ENCODE data around the gene MYH6. TPM values are rescaled to one million over a fixed set of nuclear protein-coding genes. Genes with fewer than 3 reads are reported as not detected.

Gene MYH6
- total and polyA plus RNA-seq, 2 of the 13 experiments (the other 11 are each of a cell fraction or from before 2014, with no cell fraction given), result 0.01 TPM; not detected in 1

DNA sequence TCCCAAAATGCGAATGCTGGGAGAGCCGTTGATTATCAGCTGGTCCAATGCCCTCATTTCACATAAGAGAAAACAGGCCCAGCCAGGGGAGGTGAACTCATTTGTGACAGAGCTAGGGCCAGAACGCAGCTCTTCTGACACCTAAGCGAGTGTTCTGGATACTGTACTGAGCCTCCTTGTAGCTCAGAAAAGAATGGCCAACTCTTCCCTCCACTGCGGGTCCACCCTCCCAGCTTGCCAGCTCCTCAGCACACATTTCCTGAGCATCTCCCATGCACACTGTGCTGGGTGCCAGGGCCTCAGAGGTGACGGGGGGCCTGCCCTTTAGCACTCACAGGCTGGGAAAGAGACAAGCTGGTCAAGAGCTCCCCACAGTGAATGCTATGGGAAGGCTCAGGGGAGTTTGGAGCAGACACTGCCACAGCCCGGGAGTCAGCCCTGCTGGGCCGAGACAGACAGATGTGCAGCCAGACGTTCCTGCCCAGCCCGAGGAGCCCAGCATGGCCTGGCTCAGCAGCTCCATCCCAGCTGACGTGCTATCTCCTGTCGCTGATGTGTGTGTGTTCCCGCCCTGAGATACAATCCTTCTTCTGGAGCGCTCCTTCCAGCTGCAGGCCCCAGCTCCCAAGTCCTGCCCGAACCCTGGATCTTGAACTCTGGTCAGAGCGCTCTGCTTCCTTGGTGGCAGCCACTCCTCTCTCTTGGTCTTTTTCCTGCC lies 27.7 kb downstream of the MYH6 start:
- Histone ChIP-seq H3K4me1 (ENCODE audit: insufficient read depth, low read length) (no peaks in the 10 kb centered on the region), H3K4me2 (ENCODE audit: low read depth, low read length) (no peak overlapping the region), H3K9me3 (ENCODE audit: low read length) (no peaks in the 10 kb centered on the region), H4K20me1 (ENCODE audit: insufficient read depth, low read length) (no peaks in the 10 kb centered on the region), H2AFZ (ENCODE audit: low read length) (no peak overlapping the region), H3K27me3 (ENCODE audit: control insufficient read depth in 1 of 2, insufficient read depth in 2 of 2, low read length in 2 of 2) (peaks cover 26 to 91% of the 10 kb centered on the region in 2 experiments), H3K4me3 (replicated peaks in 1 of 3; ENCODE audit: insufficient read depth in 1 of 3, low read depth in 2 of 3, low read length in 3 of 3) (no peak overlapping the region), H3K27ac (ENCODE audit: extremely low read length, insufficient read depth, low read length) (no peak overlapping the region), H3K36me3 (replicated peaks in 1 of 2; ENCODE audit: control insufficient read depth in 1 of 2, insufficient read depth in 2 of 2, low read length in 2 of 2) (no peaks in the 10 kb centered on the region), H3K79me2 (ENCODE audit: insufficient read depth, low read length) (no peaks in the 10 kb centered on the region), H3K9ac (ENCODE audit: insufficient read depth, low read depth, low read length) (no peak overlapping the region)
- BruUV-seq (replicated peaks), result no TSS peak
- FAIRE-seq (no peak), DNase-seq (ENCODE audit: low spot score) (no peak), ATAC-seq (peak; percentile 13)
- intact Hi-C loops (cut with micrococcal nuclease; ENCODE audit: unreplicated experiment) (loop anchor here (1.0 to 5.0 kb wide), 3 partner anchors 52 to 258 kb away; no protein-coding TSS in a partner anchor), in situ Hi-C loops (cut with HindIII; ENCODE audit: extremely low pct_ligation_motif_present, low pct_unique_long_range_greater_than_20kb) (no loop called here)
- 28% methylated on average over 16 of the region's 16 CpGs for WGBS (ENCODE audit: low lambda C conversion rate)
- POLR2A ChIA-PET, result interaction anchor here (0.6 to 1.4 kb wide), 5 partner anchors 20 to 284 kb away, joined by 3 to 16 read pairs (median 3); partner anchors contain the start of gene PABPN1
- CTCF ChIA-PET (ENCODE audit: low intra/inter-chr PET ratio, low total read pairs), result interaction anchor here (0.9 to 5.9 kb wide), 7 partner anchors 22 to 260 kb away, joined by 3 to 111 read pairs (median 4); no protein-coding TSS in a partner anchor
- no peak for TF ChIP-seq ZNF747 (CRISPR knock-in tag; IDR thresholded peaks at IDR 0.05; ENCODE audit: borderline replicate concordance)
- TF ChIP-seq NFATC3 (CRISPR knock-in tag; IDR thresholded peaks at IDR 0.05), result no peak
- TF ChIP-seq, protein P1, sequence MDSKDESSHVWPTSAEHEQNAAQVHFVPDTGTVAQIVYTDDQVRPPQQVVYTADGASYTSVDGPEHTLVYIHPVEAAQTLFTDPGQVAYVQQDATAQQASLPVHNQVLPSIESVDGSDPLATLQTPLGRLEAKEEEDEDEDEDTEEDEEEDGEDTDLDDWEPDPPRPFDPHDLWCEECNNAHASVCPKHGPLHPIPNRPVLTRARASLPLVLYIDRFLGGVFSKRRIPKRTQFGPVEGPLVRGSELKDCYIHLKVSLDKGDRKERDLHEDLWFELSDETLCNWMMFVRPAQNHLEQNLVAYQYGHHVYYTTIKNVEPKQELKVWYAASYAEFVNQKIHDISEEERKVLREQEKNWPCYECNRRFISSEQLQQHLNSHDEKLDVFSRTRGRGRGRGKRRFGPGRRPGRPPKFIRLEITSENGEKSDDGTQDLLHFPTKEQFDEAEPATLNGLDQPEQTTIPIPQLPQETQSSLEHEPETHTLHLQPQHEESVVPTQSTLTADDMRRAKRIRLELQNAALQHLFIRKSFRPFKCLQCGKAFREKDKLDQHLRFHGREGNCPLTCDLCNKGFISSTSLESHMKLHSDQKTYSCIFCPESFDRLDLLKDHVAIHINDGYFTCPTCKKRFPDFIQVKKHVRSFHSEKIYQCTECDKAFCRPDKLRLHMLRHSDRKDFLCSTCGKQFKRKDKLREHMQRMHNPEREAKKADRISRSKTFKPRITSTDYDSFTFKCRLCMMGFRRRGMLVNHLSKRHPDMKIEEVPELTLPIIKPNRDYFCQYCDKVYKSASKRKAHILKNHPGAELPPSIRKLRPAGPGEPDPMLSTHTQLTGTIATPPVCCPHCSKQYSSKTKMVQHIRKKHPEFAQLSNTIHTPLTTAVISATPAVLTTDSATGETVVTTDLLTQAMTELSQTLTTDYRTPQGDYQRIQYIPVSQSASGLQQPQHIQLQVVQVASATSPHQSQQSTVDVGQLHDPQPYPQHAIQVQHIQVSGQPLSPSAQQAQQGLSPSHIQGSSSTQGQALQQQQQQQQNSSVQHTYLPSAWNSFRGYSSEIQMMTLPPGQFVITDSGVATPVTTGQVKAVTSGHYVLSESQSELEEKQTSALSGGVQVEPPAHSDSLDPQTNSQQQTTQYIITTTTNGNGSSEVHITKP (CRISPR knock-in tag; IDR thresholded peaks at IDR 0.05; ENCODE audit: low read depth), result no peak
- TF ChIP-seq, protein P2, sequence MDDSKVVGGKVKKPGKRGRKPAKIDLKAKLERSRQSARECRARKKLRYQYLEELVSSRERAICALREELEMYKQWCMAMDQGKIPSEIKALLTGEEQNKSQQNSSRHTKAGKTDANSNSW (CRISPR knock-in tag; IDR thresholded peaks at IDR 0.05; ENCODE audit: borderline replicate concordance), result no peak
- TF ChIP-seq HMG20A (CRISPR knock-in tag; IDR thresholded peaks at IDR 0.05; ENCODE audit: borderline replicate concordance), result no peak
- TF ChIP-seq, protein P3, sequence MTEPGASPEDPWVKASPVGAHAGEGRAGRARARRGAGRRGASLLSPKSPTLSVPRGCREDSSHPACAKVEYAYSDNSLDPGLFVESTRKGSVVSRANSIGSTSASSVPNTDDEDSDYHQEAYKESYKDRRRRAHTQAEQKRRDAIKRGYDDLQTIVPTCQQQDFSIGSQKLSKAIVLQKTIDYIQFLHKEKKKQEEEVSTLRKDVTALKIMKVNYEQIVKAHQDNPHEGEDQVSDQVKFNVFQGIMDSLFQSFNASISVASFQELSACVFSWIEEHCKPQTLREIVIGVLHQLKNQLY (CRISPR knock-in tag; IDR thresholded peaks at IDR 0.05), result no peak
- TF ChIP-seq NFRKB (IDR thresholded peaks at IDR 0.05), result no peak
- TF ChIP-seq TOPORS (CRISPR knock-in tag; IDR thresholded peaks at IDR 0.05), result no peak
- TF ChIP-seq ZNF501 (CRISPR knock-in tag; IDR thresholded peaks at IDR 0.05), result 0 out of 2 replicates have a peak, but pooled peaks have one; percentile 8
- TF ChIP-seq, protein P4, sequence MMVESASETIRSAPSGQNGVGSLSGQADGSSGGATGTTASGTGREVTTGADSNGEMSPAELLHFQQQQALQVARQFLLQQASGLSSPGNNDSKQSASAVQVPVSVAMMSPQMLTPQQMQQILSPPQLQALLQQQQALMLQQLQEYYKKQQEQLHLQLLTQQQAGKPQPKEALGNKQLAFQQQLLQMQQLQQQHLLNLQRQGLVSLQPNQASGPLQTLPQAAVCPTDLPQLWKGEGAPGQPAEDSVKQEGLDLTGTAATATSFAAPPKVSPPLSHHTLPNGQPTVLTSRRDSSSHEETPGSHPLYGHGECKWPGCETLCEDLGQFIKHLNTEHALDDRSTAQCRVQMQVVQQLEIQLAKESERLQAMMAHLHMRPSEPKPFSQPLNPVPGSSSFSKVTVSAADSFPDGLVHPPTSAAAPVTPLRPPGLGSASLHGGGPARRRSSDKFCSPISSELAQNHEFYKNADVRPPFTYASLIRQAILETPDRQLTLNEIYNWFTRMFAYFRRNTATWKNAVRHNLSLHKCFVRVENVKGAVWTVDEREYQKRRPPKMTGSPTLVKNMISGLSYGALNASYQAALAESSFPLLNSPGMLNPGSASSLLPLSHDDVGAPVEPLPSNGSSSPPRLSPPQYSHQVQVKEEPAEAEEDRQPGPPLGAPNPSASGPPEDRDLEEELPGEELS (CRISPR knock-in tag; IDR thresholded peaks at IDR 0.05), result no peak
- no peak for TF ChIP-seq RCOR2 (CRISPR knock-in tag; IDR thresholded peaks at IDR 0.05)
- TF ChIP-seq NRL (CRISPR knock-in tag; IDR thresholded peaks at IDR 0.05; ENCODE audit: borderline replicate concordance), result 0 out of 2 replicates have a peak, but pooled peaks have one; percentile 22
- no peak for TF ChIP-seq MTF1 (CRISPR knock-in tag; IDR thresholded peaks at IDR 0.05)
- peak; percentile 1; the same call in 1 of the 2 replicates for TF ChIP-seq ZNF572 (CRISPR knock-in tag; IDR thresholded peaks at IDR 0.05)
- TF ChIP-seq FIP1L1 (IDR thresholded peaks at IDR 0.05; ENCODE audit: borderline replicate concordance, insufficient read depth, low read depth, low read length), result no peak
